Ectodermal cell (in vitro differentiated cells): ENCODE results near the gene TBPL1.
"Not testable (repeated sequence)": the region's sequence is repeated elsewhere in the genome, so short reads cannot be mapped to it uniquely, and the experiment has no call there.

Experiments
- H3K27ac ChIP-seq: 2 replicates; pipeline ENCODE4 v1.7.0; 2013; ENCODE audit warnings: mild to moderate bottlenecking, low read depth, low read length; ENCODE audit not compliant: insufficient read depth, poor library complexity, severe bottlenecking
- H3K27me3 ChIP-seq: 2 replicates; pipeline ENCODE4 v1.7.0; 2013; ENCODE audit warnings: mild to moderate bottlenecking, low read length; ENCODE audit not compliant: insufficient read depth, control insufficient read depth, poor library complexity, severe bottlenecking
- H3K36me3 ChIP-seq: one replicate; pipeline ENCODE4 v1.7.0; 2013; ENCODE audit warnings: low read length; ENCODE audit not compliant: control insufficient read depth, insufficient read depth
- H3K4me1 ChIP-seq: one replicate; pipeline ENCODE4 v1.7.0; 2013; ENCODE audit warnings: low read length; ENCODE audit not compliant: control insufficient read depth, insufficient read depth
- H3K4me3 ChIP-seq: 2 replicates; pipeline ENCODE4 v1.7.0; 2013; ENCODE audit warnings: low read depth, low read length, control low read depth; ENCODE audit not compliant: insufficient read depth
- H3K9me3 ChIP-seq: 2 replicates; pipeline ENCODE4 v1.7.0; 2013; ENCODE audit warnings: mild to moderate bottlenecking, low read length, moderate library complexity; ENCODE audit not compliant: control insufficient read depth
- WGBS, 2 experiments: methylation state at CpG; one replicate each; pipeline ENCODE4 v1.1.7; 2013; ENCODE audit warnings: missing lambda C conversion rate in 2 of 2; 5-methylcytosine and 5-hydroxymethylcytosine counted together

Gene TBPL1

GRCh38 chr6:133931221-133931620, 21.8 kb upstream of the TBPL1 start:
- not testable (repeated sequence) for H3K27me3 ChIP-seq, H3K4me3 ChIP-seq, H3K36me3 ChIP-seq, H3K27ac ChIP-seq, H3K9me3 ChIP-seq, H3K4me1 ChIP-seq
- WGBS, 2 experiments = 79 to 84% methylated on average over 6 of the region's 6 CpGs

GRCh38 chr6:133936352-133936751, 16.7 kb upstream of the TBPL1 start:
- not testable (repeated sequence) for H3K27ac ChIP-seq, H3K4me3 ChIP-seq, H3K9me3 ChIP-seq, H3K4me1 ChIP-seq, H3K27me3 ChIP-seq, H3K36me3 ChIP-seq
- WGBS, 2 experiments = 86 to 98% methylated on average over 2 to 3 of the region's 3 CpGs

DNA sequence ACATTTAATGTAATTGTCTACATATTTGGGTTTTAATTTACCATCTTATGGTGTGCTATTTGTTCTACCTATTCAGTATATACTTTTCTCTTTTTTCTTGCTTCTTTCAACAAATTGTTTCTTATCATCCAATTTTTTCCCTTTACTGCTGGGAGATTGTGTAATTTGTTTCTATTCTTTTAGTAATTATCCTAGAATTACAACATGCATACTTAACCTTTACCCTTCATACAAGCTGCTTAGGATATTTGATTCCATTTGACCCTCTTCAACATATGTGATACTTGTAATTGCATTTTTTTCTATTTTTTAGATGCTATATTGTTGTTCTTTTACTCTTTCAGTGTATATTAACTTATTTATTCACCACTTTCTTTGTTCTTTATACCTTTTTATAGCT, 15.1 kb upstream of the TBPL1 start:
- H3K36me3 ChIP-seq = no peaks in the 10 kb centered on the region
- no peak overlapping the region for H3K27ac ChIP-seq
- H3K27me3 ChIP-seq = no peaks in the 10 kb centered on the region
- H3K4me3 ChIP-seq = no peak overlapping the region
- no peaks in the 10 kb centered on the region for H3K9me3 ChIP-seq
- H3K4me1 ChIP-seq = no peaks in the 10 kb centered on the region

DNA sequence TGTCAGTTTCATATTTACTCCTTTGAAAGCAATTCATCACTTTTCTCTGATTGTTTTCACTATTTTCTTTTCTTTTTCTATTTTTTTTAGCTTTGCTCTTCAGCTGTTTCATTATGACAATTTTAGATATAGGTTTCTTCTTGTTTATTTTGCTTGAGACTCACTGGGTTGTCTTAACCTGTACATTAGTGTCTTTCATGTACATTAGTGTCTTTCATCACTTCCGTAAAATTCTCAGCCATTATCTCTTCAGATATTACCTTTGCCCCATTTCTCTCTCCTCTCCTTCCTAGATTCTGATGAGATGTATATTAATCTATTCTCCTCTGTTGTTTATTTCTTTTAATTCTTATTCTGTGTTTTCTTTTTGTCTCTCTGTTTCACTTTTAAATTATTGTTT, 14.5 kb upstream of the TBPL1 start:
- H3K4me3 ChIP-seq = no peak overlapping the region

GRCh38 chr6:133939778-133940667, 13.0 kb upstream of the TBPL1 start:
- Histone ChIP-seq H3K9me3 (no peaks in the 10 kb centered on the region), H3K36me3 (no peaks in the 10 kb centered on the region)
- WGBS, 2 experiments = 86 to 98% methylated on average over 7 of the region's 8 CpGs

More for the DNA sequence above, 14.5 kb upstream of the TBPL1 start:
- WGBS, 2 experiments = no CpG with 5 or more reads among the region's 1 CpG
- Histone ChIP-seq H3K4me1 (no peaks in the 10 kb centered on the region), H3K27me3 (no peaks in the 10 kb centered on the region), H3K9me3 (no peaks in the 10 kb centered on the region), H3K36me3 (no peaks in the 10 kb centered on the region), H3K27ac (no peak overlapping the region)

GRCh38 chr6:133945158-133945557, 7.9 kb upstream of the TBPL1 start:
- Histone ChIP-seq H3K27me3 (no peaks in the 10 kb centered on the region), H3K4me1 (no peaks in the 10 kb centered on the region), H3K36me3 (no peaks in the 10 kb centered on the region), H3K9me3 (no peaks in the 10 kb centered on the region), H3K4me3 (no peak overlapping the region), H3K27ac (no peak overlapping the region)
- 70 to 75% methylated on average over 2 to 3 of the region's 3 CpGs for WGBS, 2 experiments

More at GRCh38 chr6:133939778-133940667, 13.0 kb upstream of the TBPL1 start:
- Histone ChIP-seq H3K27me3 (no peaks in the 10 kb centered on the region), H3K4me3 (no peak overlapping the region), H3K4me1 (no peaks in the 10 kb centered on the region), H3K27ac (no peak overlapping the region)

DNA sequence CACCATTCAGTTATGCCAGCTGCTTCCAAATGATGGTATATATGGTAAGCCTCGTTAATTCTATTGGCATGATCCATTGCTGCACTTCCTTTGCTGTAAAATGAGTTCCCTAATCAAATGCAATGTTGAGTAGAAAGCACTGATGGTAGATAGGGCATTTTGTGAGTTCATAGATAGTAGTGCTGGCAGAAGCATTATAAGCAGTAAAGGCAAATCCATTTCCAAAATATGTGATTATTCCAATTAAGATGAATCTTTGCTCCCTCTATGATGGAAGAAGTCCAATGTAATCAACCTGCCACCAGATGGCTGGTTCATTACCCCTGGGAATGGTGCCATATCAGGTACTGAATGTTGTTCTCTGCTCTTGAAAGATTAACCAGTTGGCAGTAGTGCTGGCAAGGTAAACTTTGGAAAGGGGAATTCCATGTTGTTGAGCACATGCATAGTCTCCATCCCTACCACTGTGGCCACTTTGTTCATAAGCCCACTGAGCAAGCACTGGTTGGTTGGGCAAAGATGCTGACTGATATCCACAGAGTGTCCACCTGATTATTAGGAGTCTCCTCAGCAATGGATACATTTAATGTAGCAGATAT, 5.6 kb upstream of the TBPL1 start:
- no peak overlapping the region for H3K4me3 ChIP-seq
- no peaks in the 10 kb centered on the region for H3K9me3 ChIP-seq
- WGBS, 2 experiments = 93 to 95% methylated on average over 1 of the region's 1 CpG
- H3K36me3 ChIP-seq = no peaks in the 10 kb centered on the region
- H3K27ac ChIP-seq = no peak overlapping the region
- H3K4me1 ChIP-seq = peaks cover 3% of the 10 kb centered on the region
- H3K27me3 ChIP-seq = peaks cover 15% of the 10 kb centered on the region

DNA sequence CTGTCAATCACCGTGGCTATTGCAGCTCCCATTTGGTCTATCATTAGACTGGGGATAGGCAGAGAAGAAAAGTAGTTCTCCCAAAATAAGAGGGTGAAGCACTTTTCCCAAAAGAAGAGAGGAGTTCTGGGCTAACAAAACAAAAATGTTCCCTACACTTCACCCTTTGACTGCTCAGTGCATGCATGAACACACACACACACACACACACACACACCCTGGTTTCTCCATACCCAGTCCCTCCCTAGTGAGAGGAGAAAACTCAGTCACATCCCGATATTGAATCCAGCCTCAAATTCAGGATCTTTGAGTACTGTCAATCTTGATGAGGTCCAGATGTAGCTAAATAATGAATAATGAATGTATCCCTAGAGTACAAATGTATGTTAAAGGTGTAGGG, 4.6 kb upstream of the TBPL1 start:
- H3K9me3 ChIP-seq = no peaks in the 10 kb centered on the region
- no peak overlapping the region for H3K4me3 ChIP-seq
- H3K36me3 ChIP-seq = no peaks in the 10 kb centered on the region
- WGBS, 2 experiments = 85% methylated on average over 2 of the region's 2 CpGs; no CpG with 5 or more reads in 1 of the 2 experiments
- no peak overlapping the region for H3K27ac ChIP-seq
- peaks cover 15% of the 10 kb centered on the region for H3K27me3 ChIP-seq
- peaks cover 3% of the 10 kb centered on the region for H3K4me1 ChIP-seq

DNA sequence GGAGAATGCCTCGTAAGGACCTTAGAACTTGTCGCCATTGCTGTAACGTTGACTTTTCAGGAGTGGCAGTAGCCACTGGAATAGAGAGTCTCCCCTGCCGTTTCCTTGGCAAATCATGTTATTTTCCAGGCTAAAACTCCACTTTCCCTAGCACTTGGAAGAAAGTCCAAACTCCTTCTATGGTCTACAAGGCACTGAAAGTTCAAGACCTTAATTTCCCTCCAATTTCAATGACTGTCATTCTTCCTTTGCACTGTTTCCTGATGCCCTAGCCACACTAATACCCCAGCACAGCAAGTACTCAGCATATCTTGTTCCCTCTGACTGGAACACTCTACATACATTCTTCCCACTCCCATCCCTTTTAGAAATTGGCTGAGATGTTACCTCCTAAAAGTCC, 1.8 kb upstream of the TBPL1 start:
- Histone ChIP-seq H3K36me3 (no peaks in the 10 kb centered on the region), H3K27ac (no peak overlapping the region), H3K9me3 (no peaks in the 10 kb centered on the region), H3K27me3 (peaks cover 15% of the 10 kb centered on the region), H3K4me3 (no peak overlapping the region), H3K4me1 (peaks cover 16% of the 10 kb centered on the region)
- 90 to 91% methylated on average over 4 of the region's 4 CpGs for WGBS, 2 experiments

GRCh38 chr6:133951881-133952814, 876 bp upstream of the TBPL1 start:
- 1% methylated on average over 65 of the region's 65 CpGs for whole genome bisulfite sequencing, 2 experiments
- H3K9me3 ChIP-seq = no peaks in the 10 kb centered on the region
- peaks cover 15% of the 10 kb centered on the region for H3K27me3 ChIP-seq
- peak overlapping the region; percentile 55 for H3K27ac ChIP-seq
- peak overlapping the region; percentile 87 for H3K4me3 ChIP-seq
- H3K4me1 ChIP-seq = peaks cover 16% of the 10 kb centered on the region
- H3K36me3 ChIP-seq = no peaks in the 10 kb centered on the region
